HuH-7.5 (cell line): ENCODE measurements around the gene TNK2.
"Not testable (repeated sequence)": the region's sequence is repeated elsewhere in the genome, so short reads cannot be mapped to it uniquely, and the experiment has no call there.

Experiments used
- DNase-seq: peaks from one replicate; pipeline ENCODE4 v3.0.0; 2011; ENCODE audit warnings: low spot score

Gene TNK2

DNA sequence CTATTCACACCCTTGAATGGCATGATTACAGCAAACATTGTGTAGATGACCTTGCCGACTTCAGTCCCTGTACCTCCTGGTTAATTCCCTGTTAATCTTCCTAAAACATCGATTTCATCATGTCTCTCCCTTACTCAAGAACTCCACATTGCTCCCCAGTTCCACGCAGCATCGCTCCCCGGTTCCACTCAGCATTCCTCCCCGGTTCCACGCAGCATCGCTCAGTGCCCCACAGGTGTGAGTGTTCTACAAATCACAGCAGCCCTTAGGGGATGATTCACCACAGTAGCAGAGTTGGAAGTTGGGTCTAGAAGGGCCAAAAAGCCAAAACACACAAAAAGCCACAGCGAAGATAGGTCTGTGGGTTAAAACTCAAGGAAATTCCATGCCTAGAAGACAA, 8.6 kb upstream of the TNK2 start:
- DNase-seq: no peak

DNA sequence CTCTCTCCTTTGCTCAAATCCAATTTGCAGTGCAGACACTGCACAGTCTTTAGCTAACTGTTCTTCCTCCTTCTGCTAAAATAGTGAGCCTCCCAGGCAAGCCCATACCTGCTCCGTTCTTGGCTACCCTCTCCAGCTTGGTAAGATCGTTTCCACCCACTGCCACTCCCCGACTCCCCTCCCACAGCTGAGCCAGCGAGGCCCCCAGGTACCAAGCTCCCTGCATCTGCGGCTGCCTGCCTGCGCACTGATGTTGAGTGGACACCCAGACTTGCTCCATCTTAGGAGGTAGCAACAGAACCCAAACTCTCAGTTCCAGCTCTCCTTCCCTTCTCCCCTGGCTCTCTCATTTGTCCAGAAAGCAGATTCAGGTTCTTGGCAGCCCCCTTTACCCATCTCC, 7.9 kb upstream of the TNK2 start:
- DNase-seq: no peak

DNA sequence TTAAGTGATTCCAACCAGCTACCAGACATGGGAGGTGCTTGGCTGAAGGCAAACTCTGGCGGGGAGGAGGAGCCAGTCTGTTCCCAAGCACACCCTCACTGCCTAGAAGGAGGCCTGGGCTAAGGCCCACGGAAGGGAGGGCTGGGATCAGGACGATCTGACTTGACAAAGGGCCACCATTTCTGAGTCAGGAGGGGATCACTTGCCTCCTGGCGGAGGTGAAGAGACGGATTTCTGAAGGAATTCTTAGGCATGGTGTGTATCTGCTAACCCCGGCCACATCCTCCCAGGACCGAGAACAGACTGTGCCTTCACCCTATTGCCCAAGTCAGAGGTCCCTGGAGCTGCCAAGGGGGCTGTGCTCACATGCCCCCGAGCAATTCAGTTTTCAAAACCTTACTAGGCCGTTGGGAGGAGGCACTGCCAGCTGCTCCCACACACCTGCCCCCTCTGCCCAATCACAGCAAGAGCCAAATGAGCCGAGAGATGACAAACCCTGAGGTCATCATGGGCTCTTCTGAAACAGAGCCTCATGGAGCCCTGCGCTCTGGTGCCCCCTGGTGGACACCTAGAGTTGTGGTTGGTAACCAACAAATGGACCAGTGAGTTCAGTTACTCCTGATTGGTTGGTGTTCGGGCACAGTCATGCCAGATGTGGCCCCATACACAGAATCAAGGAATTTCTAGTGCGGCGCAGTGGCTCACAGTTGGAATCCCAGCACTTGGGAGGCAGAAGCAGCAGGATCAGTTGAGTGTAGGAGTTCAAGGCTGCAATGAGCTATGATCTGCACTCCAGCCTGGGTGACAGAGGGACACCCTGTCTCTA, 6.5 kb upstream of the TNK2 start:
- DNase-seq: peak; percentile 88

DNA sequence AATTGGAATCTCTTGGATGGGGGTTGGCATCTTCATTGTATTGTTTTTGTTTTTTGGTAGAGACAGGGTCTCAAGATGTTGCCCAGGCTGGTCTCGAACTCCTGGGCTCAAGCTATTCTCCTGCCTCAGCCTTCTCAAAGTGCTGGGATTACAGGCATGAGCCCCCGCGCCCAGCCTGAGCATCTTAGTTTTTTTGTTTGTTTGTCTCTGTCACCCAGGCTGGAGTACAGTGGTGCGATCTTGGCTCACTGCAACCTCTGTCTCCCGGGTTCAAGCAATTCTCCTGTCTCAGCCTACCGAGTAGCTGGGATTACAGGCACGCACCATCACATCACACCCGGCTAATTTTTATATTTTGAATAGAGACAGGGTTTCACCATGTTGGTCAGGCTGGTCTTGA, 5.8 kb upstream of the TNK2 start:
- DNase-seq: not testable (repeated sequence)

DNA sequence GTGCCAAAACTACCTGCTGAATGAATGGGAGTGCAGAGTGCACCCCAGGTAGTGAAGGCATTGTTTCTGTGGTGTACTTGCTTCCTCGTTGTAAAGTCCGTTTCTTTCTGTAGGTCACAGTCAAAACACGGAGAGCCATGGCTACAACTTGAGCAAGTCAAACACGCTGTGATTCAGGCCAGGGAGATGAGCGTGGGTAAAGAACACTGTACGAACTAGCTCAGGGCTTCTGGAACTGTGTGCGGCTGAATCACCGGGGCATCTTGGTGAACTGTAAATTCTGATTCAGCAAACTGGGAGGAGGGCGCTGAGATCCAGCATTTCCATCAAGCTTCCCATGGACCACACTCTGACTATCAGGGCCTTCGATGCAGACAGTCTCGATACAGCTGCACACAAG, 5.0 kb upstream of the TNK2 start:
- no peak for DNase-seq

DNA sequence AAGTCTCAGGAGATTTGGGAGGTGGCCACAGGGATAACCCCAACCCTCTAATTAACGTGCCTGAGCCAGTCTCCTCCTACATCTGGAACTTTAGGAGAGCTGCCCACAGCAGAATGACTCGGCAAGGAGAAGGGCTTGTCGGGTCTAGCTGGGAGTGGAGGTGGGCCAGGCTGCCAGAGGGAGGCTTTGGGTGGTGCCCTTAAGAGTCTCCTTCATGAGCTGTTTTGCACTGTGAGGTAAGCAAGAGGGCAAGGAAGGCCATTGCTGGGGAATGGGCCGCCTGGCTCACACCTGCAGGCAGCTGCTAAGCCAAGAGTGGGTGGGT, 3.6 kb upstream of the TNK2 start:
- DNase-seq: no peak

DNA sequence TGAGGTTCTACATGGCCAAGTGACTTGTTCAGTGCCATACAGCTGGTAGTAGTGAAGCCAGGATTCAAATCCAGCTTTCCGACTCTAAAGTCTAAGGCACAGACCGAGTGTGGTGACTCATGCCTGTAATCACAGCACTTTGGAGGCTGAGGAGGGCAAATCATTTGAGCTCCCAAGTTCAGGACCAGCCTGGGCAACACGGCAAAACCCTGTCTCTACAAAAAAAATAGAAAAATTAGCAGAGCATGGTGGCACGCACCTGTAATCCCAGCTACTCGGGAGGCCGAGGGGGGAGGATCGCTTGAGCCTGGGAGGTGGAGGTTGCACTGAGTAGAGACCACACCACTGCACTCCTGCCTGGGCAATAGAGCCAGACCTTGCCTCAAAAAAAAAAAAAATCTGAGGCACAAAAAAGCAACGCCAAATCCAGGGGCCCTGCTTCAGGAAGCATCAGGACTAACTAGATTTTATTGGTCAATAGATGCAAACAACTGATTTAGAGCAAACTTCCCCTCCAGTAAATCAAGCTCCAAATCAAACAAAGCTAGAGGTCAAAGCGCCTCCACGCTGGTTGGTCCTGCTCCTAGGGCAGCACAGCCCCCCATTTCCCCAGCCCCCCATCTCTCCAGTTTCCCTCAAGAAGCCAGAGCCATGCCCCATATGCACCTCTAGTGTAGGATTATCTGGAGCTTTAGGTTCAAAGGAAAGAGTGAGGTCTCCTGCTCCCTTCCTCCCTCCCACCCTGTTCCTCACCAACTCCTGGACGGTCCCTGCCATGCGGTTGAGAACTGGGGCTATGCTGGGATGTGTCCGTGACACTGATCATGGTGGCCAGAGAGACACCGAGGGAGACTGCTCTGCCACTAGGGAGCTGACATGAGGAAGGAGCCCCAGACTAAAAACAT, 2.9 kb upstream of the TNK2 start:
- DNase-seq: no peak

DNA sequence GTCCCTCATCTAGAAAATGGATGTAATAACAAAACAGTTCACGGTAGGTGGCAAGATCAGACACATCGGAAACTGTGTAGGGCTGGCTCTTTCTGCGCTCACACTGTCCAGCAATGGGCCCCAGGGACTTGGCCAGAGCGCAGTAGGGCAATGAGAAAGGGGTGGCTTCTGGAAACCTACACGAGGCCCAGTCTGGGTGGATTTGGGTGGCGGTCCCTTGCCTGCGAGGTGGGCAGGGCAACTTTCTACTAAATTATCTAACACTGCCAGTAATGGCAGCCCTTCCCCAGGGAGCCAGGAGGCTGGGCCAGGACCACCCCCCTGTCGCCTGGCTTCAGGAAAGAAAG, 2.1 kb upstream of the TNK2 start:
- DNase-seq: no peak

DNA sequence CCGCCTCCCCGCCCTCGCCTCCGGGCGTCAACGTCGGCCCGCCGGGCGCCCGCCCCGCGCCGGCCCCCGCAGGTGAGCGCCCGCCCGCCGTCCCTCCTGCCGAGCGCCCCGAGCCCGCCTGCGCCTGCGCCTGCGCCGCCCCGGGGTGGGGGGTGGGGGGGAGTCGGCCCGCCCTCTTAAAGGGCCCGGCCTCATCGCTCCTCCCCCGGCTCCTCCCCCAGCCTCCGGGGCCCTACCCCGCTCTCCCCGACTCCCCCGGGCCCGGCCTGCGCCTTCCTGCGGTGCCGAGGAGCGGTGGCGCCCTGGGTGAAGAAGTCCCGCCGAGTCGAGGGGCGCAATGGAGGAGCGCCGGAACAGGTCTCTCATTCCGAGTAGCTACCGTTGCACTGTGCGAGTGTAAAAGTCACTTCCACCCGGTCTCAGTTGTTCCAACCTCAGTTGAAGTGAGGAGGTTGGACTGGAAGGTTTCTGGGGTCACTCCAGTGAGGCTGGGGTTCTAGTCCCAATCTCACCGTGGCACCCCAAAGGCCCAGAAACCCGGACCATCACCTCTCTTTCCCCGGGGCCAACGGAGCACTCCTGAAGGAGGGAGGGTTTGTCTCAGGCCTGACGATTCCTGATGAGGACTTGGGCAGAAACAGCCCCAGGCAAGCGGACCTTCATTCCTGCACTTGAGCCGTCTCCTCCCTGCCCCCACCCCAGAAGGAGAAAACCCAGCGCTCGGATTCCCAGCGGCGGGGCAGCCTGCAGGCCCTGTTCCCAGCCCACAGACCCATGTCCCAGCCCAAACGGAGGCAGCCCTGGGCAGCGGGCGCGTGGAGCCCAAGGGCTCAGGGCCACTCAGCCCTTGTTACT, 1.5 kb upstream of the TNK2 start:
- DNase-seq: peak; percentile 96

DNA sequence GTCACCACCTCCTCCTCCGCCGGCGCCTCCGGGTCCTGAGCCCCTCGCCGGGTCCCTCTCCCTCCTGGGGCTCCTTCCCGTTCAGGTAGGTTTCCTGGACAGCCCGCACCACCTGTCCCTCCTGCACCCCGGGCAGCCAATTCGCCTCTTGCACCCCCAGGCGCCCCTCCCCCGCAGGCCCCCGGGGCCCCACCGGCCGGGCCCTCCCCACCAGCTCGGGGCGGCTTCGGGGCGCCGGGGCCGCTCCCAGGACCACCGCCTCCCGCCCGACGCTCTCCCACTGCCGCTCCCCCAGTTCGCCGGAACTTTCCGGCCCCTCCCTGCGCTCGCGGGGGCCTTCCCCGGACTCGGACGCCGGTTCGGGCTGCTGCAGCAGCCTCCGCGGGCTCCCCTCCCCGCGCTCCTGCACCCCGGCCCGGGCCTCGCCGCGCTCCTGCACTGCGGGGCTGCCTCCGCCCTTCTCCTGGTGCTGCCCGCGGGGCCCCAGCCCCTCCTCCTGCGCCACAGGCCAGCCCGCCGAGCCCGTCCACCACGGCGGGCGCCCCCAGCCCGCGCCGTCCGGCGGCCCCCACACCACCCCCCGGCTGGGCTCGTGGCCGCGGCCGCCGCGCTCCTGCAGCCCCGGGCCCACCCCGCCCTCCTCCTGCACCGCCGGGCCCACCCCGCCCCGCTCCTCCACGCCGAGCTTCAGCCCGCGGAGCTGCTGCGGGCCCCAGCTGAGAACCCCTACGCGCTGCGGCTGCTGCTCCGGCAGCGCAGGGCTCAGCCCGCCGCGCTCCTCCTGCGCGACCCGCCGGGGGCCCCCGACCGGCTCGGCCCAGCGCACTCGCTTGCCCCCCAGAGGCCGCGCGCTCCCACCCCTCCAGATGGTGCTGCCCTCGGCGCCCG, 587 bp upstream of the TNK2 start:
- DNase-seq: no peak

DNA sequence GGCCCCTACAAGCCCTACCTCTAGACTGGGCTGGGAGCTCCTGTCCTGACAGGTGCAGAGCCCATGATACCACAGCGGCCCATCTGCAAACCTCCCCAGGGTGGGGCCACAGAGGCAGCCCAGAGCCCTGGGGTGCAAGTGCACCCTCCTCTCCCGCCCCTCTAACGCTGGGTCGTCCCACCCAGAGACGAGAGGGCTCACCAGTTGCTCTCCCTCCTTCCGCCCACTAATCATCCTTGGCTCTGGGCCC, 742 bp downstream of the TNK2 start:
- DNase-seq: no peak

DNA sequence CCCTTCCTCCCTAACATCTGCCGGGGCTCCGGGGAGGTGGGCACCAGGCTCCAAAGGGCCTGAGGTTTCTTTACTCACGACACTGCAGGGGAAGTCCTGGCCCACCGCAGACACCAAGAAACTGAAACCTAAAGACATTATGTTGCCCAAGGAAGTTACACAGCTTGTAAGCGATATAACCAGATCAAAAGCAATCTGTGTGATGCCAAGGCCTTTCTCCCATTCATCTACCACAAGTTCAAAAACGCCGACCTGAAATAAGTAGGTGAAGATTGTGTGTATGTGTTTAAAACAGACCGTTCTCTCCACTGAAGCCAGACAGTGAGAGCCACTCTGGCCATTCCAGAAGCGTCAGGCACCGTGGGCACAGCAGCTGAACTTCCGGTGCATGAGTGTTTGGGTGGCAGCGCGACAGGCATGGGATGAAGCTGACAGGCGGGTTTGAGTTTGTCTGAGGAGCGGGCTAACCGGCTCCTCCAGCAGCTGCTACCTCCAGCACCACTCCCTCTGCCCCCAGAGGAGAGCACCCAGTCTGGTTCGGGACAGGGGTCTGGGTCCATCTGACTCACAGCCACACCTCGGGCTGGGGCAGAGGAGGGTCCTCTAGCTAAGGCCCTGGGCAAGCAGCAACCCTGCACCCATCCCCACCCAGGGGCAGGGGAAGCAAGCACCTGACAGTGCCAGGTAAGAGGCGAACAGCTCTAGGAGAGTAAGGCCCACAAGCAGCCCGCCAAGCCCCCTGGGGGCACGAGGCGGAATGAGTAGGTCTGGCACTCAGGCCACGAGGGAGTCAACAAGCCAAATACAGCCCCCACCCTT, 1.3 kb downstream of the TNK2 start:
- no peak for DNase-seq

DNA sequence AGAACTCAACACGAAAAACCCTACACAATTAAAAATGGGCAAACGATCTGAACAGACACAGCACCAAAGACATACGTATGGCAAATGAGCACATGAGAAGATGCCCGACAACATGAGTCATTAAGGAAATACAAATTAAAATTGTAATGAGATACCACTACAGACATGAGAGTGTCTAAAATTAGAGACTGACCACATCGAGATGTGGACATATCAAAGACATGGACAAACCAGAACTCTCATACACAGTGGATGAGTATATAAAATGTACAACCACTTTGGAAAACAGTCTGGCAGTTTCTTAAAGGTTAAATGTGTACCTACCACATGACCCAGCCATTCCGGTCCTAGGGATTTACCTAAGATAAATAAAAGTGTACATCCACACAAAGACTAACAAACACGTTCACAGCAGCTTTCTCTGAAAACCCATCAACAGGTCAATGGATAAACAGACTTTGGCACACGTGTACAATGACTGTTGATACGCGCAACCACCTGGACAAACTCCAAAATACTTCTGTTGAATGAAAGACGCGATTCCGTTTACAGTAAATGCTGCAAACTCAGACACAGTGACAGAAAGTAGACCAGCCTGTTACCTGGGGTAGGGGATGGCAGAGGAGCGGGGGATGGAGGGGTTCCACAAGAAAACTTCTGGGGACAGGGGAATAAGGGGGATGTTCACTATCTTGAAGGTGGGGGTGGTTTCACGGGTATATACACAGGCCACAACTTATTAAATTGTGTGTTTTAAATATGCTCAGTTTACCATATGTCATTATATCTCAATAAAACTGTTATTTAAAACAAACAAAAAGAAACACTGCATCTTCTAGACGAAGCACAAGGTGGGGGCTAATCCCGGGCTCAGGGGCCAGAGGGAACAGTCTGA, 2.1 kb downstream of the TNK2 start:
- DNase-seq: no peak

DNA sequence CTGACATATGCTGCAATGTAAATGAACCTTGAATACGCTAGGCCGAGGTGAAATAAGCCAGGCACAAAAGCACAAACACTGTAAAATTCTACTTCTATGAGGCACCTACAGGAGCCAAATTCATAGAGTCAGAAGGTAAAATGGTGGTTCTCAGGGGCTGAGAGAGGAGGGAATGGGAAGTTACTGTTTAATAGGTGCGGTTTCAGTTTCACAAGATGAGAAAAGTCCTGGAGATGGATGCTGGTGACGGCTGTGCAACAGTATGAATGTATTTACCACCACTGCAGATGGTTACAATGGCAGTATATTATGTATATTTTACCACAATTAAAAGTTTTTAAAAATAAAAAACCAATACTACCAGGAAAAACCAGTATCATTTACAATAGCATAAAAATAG, 4.0 kb downstream of the TNK2 start:
- DNase-seq: no peak

DNA sequence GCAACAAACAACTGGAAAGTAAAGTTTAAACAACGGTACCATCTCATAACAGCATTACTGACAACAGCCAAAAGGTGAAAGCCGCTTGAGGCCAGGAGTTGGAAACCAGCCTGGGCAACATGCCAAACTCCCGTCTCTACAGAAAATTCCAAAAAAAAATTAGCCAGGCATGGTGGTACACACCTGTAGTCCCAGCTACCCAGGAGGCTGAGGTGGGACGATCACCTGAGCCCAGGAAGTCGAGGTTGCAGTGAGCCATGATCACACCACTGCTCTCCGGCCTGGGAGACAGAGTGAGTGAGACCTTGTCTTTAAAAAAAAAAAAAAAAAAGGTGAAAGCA, 4.4 kb downstream of the TNK2 start:
- DNase-seq: no peak

DNA sequence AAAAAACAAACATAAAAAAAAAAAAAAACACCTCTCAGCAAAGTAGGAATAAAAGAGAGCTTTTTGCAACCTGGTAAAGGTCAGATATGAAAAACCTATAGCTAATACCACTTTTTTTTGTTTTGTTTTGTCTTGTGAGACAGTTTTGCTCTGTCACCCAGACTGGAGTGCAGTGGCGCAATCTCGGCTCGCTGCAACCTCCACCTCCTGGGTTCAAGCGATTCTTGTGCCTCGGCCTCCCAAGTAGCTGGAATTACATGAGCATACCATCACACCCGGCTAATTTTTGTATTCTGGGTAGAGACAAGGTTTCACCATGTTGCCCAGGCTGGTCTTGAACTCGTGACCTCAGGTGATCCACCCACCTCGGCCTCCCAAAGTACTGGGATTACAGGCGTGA, 5.7 kb downstream of the TNK2 start:
- DNase-seq: not testable (repeated sequence)

DNA sequence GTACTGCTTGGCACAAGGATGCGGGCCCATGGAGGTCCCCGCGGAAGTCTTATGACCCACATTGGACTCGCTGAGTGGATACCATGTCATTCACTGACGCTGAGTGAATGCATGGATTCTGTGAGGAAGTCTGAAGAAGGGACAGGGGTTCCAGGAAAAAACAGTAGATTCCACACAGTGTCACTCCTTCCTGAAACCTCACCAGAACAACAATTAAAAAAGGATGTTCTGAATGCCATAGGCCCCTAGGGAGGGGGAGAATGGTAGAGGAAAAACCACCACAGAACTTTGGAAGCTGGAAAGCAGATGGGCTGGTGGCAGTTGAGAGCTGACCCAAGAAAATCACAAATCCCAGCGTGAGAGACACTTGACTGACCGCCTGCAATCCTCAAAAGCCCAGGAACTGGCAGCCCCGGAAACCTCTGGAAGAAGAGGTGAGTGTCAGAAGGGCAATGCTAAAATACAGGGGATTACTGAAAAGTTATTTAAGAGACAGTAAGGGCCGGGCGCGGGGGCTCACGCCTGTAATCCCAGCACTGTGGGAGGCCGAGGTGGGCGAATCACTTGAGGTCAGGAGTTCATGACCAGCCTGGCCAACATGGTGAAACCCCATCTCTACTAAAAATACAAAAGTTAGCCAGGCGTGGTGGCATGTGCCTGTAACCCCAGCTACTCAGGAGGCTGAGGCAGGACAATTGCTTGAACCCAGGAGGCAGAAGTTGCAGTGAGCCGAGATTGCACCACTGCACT, 6.3 kb downstream of the TNK2 start:
- not testable (repeated sequence) for DNase-seq

DNA sequence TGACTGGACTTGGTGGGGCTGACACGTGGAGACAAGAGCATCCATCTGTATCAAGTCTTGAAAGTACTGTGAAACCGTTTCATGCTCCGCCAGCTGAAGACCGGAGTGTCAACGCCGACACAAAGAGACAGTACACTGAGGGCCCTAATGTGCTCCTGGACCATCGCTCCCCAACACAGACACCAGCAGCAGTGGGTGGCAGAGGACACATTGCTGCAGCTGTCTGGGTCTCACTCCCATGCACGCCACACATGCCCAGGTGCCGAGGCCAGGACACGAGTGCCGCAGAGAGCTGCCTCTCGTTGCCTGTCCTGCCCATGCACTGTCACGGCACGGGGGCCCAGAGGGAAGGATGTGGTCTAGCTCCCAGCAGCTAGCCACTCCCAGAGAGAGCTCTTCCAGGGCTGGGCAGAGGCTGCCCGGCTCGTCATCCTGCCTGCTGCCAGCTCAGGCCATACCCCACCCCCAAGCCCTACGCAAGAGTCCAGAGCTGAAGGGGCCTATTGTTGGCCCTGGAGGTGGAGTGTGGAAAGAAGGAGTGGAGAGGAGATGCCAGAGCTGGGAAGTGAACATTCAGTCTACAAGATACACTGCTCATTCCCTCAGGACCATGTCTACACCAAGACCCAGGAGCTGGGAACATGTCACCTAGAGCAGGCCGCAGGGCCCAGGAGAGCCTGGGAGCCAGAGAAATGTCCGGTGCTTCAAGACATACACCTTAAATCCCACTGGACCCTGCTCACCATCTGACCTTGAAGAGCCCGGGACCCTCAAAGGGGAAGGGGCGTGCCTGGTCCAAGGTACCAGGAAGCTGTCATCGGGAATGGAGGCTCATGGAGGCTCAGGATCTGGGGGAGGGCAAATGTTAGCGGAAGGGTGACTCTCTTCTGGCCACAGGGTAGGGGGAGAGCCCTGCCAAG, 7.7 kb downstream of the TNK2 start:
- no peak for DNase-seq
